ENCODE measurements around the gene RPS6KA5. TPM values are rescaled to one million over a fixed set of nuclear protein-coding genes. Genes with fewer than 3 reads are reported as not detected.
"Not testable (repeated sequence)": the region's sequence is repeated elsewhere in the genome, so short reads cannot be mapped to it uniquely, and the experiment has no call there.

The RPS6KA5 gene
- total RNA-seq, 4 donors from 2014 or later = 3.1 to 10.5 (median 8.1) TPM

DNA sequence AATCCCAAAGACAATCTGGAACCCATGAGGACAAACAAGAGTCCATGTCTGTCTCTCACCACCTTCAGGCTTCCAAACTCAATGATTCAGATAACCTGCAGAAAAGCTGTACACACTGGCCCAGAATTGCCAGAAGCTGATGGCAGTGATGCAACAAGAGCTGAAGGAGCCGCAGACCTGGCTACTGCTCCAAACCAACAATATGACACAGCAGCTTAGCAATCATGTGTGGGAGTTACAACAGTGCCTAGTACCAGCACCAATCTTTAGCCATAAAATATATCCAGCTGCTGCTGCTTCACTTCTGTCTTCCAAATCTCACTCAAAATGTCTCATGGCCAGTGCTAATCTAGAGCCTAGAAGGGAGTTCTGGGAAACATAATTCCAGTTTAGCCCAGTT is 22.0 kb downstream of the RPS6KA5 start:
- Histone ChIP-seq H3K36me3 (peaks cover 0 to 6% (median 0%) of the 10 kb centered on the region in 3 donors), H3K27me3 (no peaks in the 10 kb centered on the region), H3K4me1 (peaks cover 0 to 3% (median 3%) of the 10 kb centered on the region in 3 donors), H3K4me3 (no peak overlapping the region), H3K9me3 (peaks cover 0 to 4% (median 0%) of the 10 kb centered on the region in 3 donors), H3K27ac (no peak overlapping the region)
- intact Hi-C loops (cut with DNase I) = no loop called here
- WGBS, 2 donors = 18 to 29% methylated on average over 1 of the region's 1 CpG
- TF ChIP-seq POLR2A (IDR thresholded peaks at IDR 0.05) = no peak
- no peak for TF ChIP-seq CTCF (IDR thresholded peaks at IDR 0.05)
- no peak for DNase-seq

DNA sequence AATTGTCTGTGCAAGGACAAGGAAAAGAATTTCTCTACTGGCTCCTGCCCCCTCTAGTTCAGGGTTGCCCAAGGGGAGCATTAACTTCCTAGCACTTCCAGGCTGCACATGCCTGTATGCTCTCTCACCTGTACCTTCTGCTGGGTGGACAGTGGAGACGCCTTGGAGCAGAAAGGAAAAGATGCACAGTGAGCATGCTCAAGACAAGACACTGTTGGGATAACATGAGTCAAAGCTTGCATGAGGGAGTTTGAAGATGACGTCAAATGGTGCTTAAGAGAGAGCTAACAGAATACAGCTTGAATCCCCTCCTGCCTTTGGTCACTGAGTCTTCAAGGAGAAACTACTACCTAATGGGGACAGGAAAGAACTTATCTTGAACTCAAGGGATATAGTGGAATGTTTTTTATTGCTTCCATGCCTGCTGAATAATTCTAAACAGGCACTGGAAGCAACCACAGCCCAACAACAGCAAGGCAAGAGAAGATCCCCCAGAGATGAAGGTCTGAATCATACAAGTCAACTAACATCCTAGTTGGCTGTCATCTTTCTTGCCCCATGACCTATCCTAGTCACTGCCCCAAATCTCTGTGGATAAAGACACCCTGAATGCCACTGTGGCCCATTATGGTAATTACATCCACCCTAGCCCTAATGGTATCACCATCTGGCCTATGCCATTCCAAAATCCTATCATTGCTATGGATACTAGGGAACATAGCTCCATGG is 23.5 kb downstream of the RPS6KA5 start:
- 68 to 86% methylated on average over 2 of the region's 2 CpGs for WGBS, 2 donors
- TF ChIP-seq CTCF (IDR thresholded peaks at IDR 0.05) = no peak
- no peak for TF ChIP-seq POLR2A (IDR thresholded peaks at IDR 0.05)
- H3K4me1 ChIP-seq = peaks cover 0 to 3% (median 3%) of the 10 kb centered on the region in 3 donors
- no peak for DNase-seq
- no peaks in the 10 kb centered on the region for H3K27me3 ChIP-seq
- H3K4me3 ChIP-seq = no peak overlapping the region
- peaks cover 0 to 4% (median 0%) of the 10 kb centered on the region in 3 donors for H3K9me3 ChIP-seq
- peaks cover 0 to 6% (median 0%) of the 10 kb centered on the region in 3 donors for H3K36me3 ChIP-seq
- no peak overlapping the region for H3K27ac ChIP-seq
- intact Hi-C loops (cut with DNase I) = no loop called here

GRCh38 chr14:91035855-91036254 is 24.6 kb downstream of the RPS6KA5 start:
- 32 to 38% methylated on average over 1 of the region's 1 CpG for WGBS, 2 donors
- intact Hi-C loops (cut with DNase I) = no loop called here
- Histone ChIP-seq H3K9me3 (peaks cover 0 to 4% (median 0%) of the 10 kb centered on the region in 3 donors), H3K27ac (no peak overlapping the region), H3K27me3 (no peaks in the 10 kb centered on the region), H3K4me3 (no peak overlapping the region), H3K36me3 (peaks cover 0 to 6% (median 0%) of the 10 kb centered on the region in 3 donors), H3K4me1 (peaks cover 0 to 3% (median 3%) of the 10 kb centered on the region in 3 donors)
- no peak for TF ChIP-seq POLR2A (IDR thresholded peaks at IDR 0.05)
- TF ChIP-seq CTCF (IDR thresholded peaks at IDR 0.05) = no peak
- no peak for DNase-seq

DNA sequence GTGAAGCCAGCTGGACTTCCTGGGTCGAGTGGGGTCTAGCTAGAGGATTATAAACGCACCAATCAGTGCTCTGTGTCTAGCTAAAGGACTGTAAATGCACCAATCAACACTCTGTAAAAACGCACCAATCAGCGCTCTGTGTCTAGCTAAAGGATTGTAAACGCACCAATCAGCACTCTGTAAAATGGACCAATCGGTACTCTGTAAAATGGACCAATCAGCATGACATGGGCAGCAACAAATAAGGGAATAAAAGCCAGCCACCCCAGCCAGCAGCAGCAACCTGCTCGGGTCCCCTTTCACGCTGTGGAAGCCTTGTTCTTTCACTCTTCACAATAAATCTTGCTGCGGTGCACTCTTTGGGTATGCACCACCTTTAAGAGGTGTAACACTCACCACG is 26.1 kb downstream of the RPS6KA5 start:
- DNase-seq; H3K27me3 ChIP-seq; H3K9me3 ChIP-seq; H3K4me3 ChIP-seq; intact Hi-C loops (cut with DNase I); H3K36me3 ChIP-seq; H3K27ac ChIP-seq: not testable (repeated sequence)
- peaks cover 0 to 12% (median 10%) of the 10 kb centered on the region in 3 donors for H3K4me1 ChIP-seq
- WGBS, 2 donors = 89 to 94% methylated on average over 6 to 9 of the region's 10 CpGs

- H3K27me3 ChIP-seq = no peaks in the 10 kb centered on the region
- intact Hi-C loops (cut with DNase I) = no loop called here
- peaks cover 0 to 6% (median 0%) of the 10 kb centered on the region in 3 donors for H3K36me3 ChIP-seq
- DNase-seq = no peak
- peaks cover 0 to 4% (median 0%) of the 10 kb centered on the region in 3 donors for H3K9me3 ChIP-seq
- H3K4me1 ChIP-seq = peaks cover 0 to 11% (median 9%) of the 10 kb centered on the region in 3 donors
- H3K4me3 ChIP-seq = no peak overlapping the region
- H3K27ac ChIP-seq = no peak overlapping the region
- TF ChIP-seq POLR2A (IDR thresholded peaks at IDR 0.05) = no peak
- no peak for TF ChIP-seq CTCF (IDR thresholded peaks at IDR 0.05)
- 82 to 95% methylated on average over 3 of the region's 3 CpGs for WGBS, 2 donors
These were observed 28.2 kb downstream of the RPS6KA5 start for GRCh38 chr14:91032248-91032647.
